Gastrocnemius medialis (tissue), 4 donors: ENCODE measurements around the gene PTPRJ. TPM values are rescaled to one million over a fixed set of nuclear protein-coding genes. Genes with fewer than 3 reads are reported as not detected.

Source experiments
- ATAC-seq, 2 donors: fragments of 150-250 bp; one replicate each; pipeline ENCODE4 v1.9.1; 2016
- DNase-seq, 2 donors: peaks; one replicate each; pipeline ENCODE4 v3.0.0-alpha.2; 2019
- H3K27ac ChIP-seq, 4 donors: fragments of 200-600 bp; sonication (generic); 1 replicate in 1 of 4; 2 replicates in 3 of 4; pipeline ENCODE4 v1.5.1; 2016 to 2018; ENCODE audit warnings: mild to moderate bottlenecking in 2 of 4, moderate library complexity in 1 of 4
- H3K27me3 ChIP-seq, 3 donors: fragments of 200-600 bp; sonication (generic) in 2 of 3; 1 replicate in 1 of 3; 2 replicates in 2 of 3; pipeline versions ENCODE4 v1.5.1 to v1.6.0; 2016 to 2019; ENCODE audit warnings: mild to moderate bottlenecking in 1 of 3, moderate library complexity in 1 of 3
- H3K36me3 ChIP-seq, 2 donors: fragments of 200-600 bp; sonication (generic) in 1 of 2; one replicate each; pipeline ENCODE4 v1.5.1; 2017 to 2018
- H3K4me1 ChIP-seq, 2 donors: fragments of 200-600 bp; sonication (generic) in 1 of 2; one replicate each; pipeline ENCODE4 v1.5.1; 2016 to 2017; ENCODE audit warnings: mild to moderate bottlenecking in 2 of 2
- H3K4me3 ChIP-seq, 4 donors: fragments of 200-600 bp; sonication (generic) in 3 of 4; 1 replicate in 1 of 4; 2 replicates in 3 of 4; pipeline ENCODE4 v1.5.1; 2016 to 2019; ENCODE audit warnings: mild to moderate bottlenecking in 2 of 4
- H3K9me3 ChIP-seq, 3 donors: fragments of 200-600 bp; sonication (generic) in 2 of 3; 1 replicate in 1 of 3; 2 replicates in 2 of 3; pipeline ENCODE4 v1.5.1; 2016 to 2019
- POLR2A ChIP-seq, 2 donors: fragments of 450-650 bp; IDR thresholded peaks; one replicate each; pipeline ENCODE4 v1.6.1; 2017; ENCODE audit warnings: antibody characterized with exemption in 2 of 2, mild to moderate bottlenecking in 2 of 2, moderate library complexity in 2 of 2
- in situ Hi-C, 4 donors: fragments of 200-750 bp; cut with MboI; loops; one replicate each; pipeline versions ENCODE4 v1.15.0 to v1.8.0; 2017; ENCODE audit warnings: low sequenced_read_pairs in 4 of 4
- intact Hi-C: fragments of 100-400 bp; cut with DNase I; formaldehyde crosslinking; loops from one replicate; pipeline ENCODE4 v1.15.1; 2023; ENCODE audit warnings: low total_unique reads
- total RNA-seq, 4 donors: library from RNA; depleted of rRNA; stranded (reverse); fragments of >200 nt; gene quantifications; one replicate each; pipeline versions ENCODE4 v1.1.0 to v1.2.3, GENCODE V29; 2016
- TF ChIP-seq, protein P1 (sequence below), 5 experiments: fragments of 450-650 bp in 3 of 5; fragments of 200-600 bp in 2 of 5; sonication (generic) in 2 of 5; IDR thresholded peaks in 4 of 5; conservative IDR thresholded peaks in 1 of 5; 1 replicate in 4 of 5; 2 replicates in 1 of 5; pipeline ENCODE4 v1.5.1; 2016 to 2019; ENCODE audit warnings: antibody characterized with exemption in 5 of 5, mild to moderate bottlenecking in 3 of 5, moderate library complexity in 3 of 5

Gene PTPRJ
- total RNA-seq, 4 donors from 2014 or later: 5.4 to 9.0 (median 5.6) TPM

DNA sequence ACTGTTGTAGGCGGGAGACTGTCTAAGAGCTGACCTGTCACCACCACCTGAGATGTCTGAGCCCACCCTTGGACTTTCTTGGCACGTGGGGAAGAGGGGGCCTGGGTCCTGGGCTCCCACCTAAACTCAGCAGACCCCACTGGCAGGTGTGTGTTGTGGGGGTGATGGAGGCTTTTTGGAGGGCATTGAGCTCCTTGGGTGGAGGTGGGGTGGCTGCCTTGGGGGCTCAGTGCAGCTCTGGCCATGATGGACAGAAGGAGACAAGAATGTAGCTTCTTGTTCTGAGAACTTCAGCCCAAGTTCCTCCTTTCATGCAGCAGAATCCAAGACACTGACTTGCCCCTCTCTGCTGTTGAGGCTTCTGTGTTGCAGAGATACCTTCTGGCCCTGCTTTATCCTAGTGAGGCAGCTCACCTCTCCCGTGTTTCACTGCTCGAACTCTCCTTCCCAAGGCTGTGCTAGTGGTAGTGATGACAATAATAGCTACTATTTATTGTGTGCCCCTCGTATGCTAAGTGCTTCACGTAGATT is 119.6 kb downstream of the PTPRJ start:
- in situ Hi-C loops: no loop called here
- Histone ChIP-seq H3K36me3 (no peaks in the 10 kb centered on the region), H3K4me1 (peaks cover 7 to 29% of the 10 kb centered on the region in 2 donors), H3K4me3 (no peak overlapping the region), H3K27ac (no peak overlapping the region), H3K9me3 (no peaks in the 10 kb centered on the region), H3K27me3 (no peaks in the 10 kb centered on the region)
- intact Hi-C loops: loop anchor here (5.0 kb wide), 1 partner anchor 153 kb away; no protein-coding TSS in a partner anchor
- no peak for DNase-seq
- no peak for ATAC-seq
- TF ChIP-seq POLR2A (IDR thresholded peaks at IDR 0.05): no peak
- TF ChIP-seq, protein P1, sequence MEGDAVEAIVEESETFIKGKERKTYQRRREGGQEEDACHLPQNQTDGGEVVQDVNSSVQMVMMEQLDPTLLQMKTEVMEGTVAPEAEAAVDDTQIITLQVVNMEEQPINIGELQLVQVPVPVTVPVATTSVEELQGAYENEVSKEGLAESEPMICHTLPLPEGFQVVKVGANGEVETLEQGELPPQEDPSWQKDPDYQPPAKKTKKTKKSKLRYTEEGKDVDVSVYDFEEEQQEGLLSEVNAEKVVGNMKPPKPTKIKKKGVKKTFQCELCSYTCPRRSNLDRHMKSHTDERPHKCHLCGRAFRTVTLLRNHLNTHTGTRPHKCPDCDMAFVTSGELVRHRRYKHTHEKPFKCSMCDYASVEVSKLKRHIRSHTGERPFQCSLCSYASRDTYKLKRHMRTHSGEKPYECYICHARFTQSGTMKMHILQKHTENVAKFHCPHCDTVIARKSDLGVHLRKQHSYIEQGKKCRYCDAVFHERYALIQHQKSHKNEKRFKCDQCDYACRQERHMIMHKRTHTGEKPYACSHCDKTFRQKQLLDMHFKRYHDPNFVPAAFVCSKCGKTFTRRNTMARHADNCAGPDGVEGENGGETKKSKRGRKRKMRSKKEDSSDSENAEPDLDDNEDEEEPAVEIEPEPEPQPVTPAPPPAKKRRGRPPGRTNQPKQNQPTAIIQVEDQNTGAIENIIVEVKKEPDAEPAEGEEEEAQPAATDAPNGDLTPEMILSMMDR (IDR thresholded peaks at IDR 0.05 in 4 of 5, conservative IDR thresholded peaks at IDR 0.05 in 1 of 5): no peak

DNA sequence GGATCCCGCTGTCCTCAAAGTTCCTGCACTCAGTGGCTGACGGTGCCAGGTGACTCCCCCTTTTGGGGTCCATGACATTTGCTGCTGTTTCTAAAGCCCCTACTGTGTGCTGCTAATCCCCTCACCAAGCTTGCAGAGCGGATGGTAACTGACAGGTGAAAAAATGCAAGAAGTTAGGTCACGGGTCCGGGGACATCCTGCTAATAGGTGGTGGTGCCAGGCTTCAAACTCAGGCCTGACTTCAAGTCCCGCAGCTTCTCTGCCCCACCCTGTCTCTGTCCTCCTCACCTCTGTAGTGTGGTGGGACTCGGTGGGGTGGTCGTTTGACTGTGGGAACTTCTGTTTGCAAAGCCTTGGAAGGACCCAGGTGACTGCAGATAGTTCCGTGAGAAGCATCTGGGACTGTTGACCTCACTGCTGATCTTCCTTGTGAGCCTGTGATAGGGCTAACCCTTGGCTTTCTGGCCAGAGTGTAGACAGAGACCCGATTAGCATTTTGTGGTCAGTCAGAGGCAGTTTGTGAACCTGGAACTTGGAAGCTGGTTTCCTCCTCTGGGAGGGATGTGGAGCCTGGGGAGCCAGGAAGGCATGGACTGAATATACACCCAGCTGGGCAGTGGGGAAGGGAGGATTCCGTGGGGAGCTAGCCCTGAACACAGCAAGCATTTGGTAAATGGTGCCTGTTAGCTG is 120.8 kb downstream of the PTPRJ start:
- Histone ChIP-seq H3K4me1 (peaks cover 7 to 24% of the 10 kb centered on the region in 2 donors), H3K4me3 (no peak overlapping the region), H3K9me3 (no peaks in the 10 kb centered on the region), H3K36me3 (no peaks in the 10 kb centered on the region), H3K27me3 (no peaks in the 10 kb centered on the region), H3K27ac (no peak overlapping the region)
- TF ChIP-seq, protein P1 (IDR thresholded peaks at IDR 0.05 in 4 of 5, conservative IDR thresholded peaks at IDR 0.05 in 1 of 5): no peak
- no peak for TF ChIP-seq POLR2A (IDR thresholded peaks at IDR 0.05)
- DNase-seq: no peak
- ATAC-seq: no peak
- in situ Hi-C loops (no loop called here), intact Hi-C loops (loop anchor here (5.0 kb wide), 1 partner anchor 154 kb away; no protein-coding TSS in a partner anchor)

DNA sequence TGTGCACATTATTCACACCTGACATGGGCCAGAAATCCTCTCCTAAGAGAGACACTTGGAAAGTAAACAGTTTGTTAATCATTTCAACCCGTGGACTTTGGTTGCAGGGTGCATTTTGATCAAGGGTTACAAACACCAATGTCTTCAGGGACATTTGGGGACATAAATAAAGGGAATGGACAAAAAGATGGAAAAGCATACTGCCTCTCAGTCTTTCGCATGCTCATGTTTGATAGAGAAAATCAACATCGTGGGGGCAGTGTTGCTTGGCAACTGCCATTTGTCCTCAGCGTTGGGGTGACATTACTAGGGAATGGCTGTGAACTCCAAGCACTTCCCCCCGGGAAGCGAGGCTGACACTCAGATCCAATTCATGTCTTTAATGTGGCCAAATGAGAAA is 121.6 kb downstream of the PTPRJ start:
- Histone ChIP-seq H3K4me1 (peaks cover 7 to 21% of the 10 kb centered on the region in 2 donors), H3K4me3 (no peak overlapping the region), H3K27ac (no peak overlapping the region), H3K27me3 (no peaks in the 10 kb centered on the region), H3K36me3 (no peaks in the 10 kb centered on the region), H3K9me3 (no peaks in the 10 kb centered on the region)
- DNase-seq: no peak
- intact Hi-C loops: loop anchor here (5.0 kb wide), 1 partner anchor 155 kb away; no protein-coding TSS in a partner anchor
- ATAC-seq: no peak
- in situ Hi-C loops: no loop called here
- TF ChIP-seq, protein P1 (IDR thresholded peaks at IDR 0.05 in 4 of 5, conservative IDR thresholded peaks at IDR 0.05 in 1 of 5): no peak
- TF ChIP-seq POLR2A (IDR thresholded peaks at IDR 0.05): no peak

DNA sequence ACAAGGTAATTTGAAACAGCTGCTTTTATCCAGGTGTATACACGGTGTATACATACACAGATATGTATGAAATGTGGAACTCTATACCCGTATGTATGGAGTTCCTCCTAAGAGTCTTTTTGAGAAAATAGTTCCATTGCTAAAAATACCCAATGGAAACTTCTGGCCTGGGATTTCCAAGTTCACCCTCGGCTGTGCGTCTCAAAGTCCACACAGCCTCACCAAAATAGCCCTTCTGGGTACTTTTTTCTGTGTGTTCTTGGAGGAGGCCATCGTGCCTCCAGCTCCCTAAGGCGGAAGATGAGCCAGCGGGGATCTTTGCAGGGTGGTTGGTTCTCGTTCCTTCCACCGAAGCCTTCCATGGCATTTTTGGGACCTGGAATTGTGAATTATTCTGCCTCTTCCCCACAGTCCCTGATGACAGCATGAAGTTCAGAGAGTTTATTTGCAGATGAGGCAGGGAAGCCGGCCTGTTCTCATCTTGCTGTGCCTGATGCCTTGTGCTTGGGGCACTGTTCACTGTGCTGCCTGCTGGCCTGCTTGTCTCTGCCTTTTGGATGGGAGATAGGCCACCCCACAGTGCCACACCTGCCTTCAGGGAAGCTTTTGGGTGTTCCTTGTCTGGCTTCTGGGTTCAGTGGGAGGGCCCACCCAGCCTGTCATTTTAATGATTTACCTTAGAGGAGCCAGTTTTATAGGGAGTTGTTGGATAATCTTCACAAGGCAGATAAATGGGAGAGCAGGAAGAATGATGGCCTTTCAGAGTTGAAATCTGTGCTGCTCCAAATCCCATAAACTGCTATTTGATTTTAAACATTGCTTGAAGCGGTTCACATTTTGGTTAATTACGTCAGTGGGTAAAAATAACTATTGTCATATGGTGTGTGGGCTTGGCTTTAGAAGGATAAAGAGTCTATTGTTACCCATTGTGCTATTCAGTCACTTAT is 123.5 kb downstream of the PTPRJ start:
- H3K4me1 ChIP-seq: peaks cover 7 to 21% of the 10 kb centered on the region in 2 donors
- in situ Hi-C loops: no loop called here
- ATAC-seq: peak in 1 of 2 donors; percentile 34

More for the DNA sequence above, 123.5 kb downstream of the PTPRJ start:
- H3K27me3 ChIP-seq: no peaks in the 10 kb centered on the region
- TF ChIP-seq, protein P1 (IDR thresholded peaks at IDR 0.05 in 4 of 5, conservative IDR thresholded peaks at IDR 0.05 in 1 of 5): no peak
- TF ChIP-seq POLR2A (IDR thresholded peaks at IDR 0.05): no peak
- H3K4me3 ChIP-seq: no peak overlapping the region
- H3K36me3 ChIP-seq: no peaks in the 10 kb centered on the region
- peak overlapping the region; percentile 39 to 59 (median 48) for H3K27ac ChIP-seq
- no peak for DNase-seq
- intact Hi-C loops: loop anchor here (5.0 kb wide), 1 partner anchor 157 kb away; no protein-coding TSS in a partner anchor
- no peaks in the 10 kb centered on the region for H3K9me3 ChIP-seq
